Trophoblast cell (in vitro differentiated cells and primary cell): ENCODE measurements around the gene EEA1.

Source experiments
- DNase-seq, 2 donors: peaks; one replicate each; pipeline ENCODE4 v3.0.0-alpha.2; 2016
- H2AFZ ChIP-seq: 2 replicates; pipeline ENCODE4 v1.6.1; 2013; ENCODE audit warnings: low read length, moderate library complexity, mild to moderate bottlenecking; ENCODE audit not compliant: insufficient read depth, poor library complexity
- H2AK5ac ChIP-seq: 2 replicates; pipeline ENCODE4 v1.6.1; 2013; ENCODE audit warnings: mild to moderate bottlenecking, low read length
- H2BK120ac ChIP-seq: 2 replicates; pipeline ENCODE4 v1.6.1; 2013; ENCODE audit warnings: low read length, mild to moderate bottlenecking, moderate library complexity; ENCODE audit not compliant: insufficient read depth, poor library complexity
- H2BK12ac ChIP-seq: 2 replicates; pipeline ENCODE4 v1.6.1; 2013; ENCODE audit warnings: mild to moderate bottlenecking, low read length, moderate library complexity
- H2BK5ac ChIP-seq: 2 replicates; pipeline ENCODE4 v1.6.1; 2013; ENCODE audit warnings: low read length, low read depth, moderate library complexity, mild to moderate bottlenecking; ENCODE audit not compliant: poor library complexity
- H3K14ac ChIP-seq: 2 replicates; pipeline ENCODE4 v1.6.1; 2013; ENCODE audit warnings: mild to moderate bottlenecking, low read length
- H3K18ac ChIP-seq: 2 replicates; pipeline ENCODE4 v1.6.1; 2013; ENCODE audit warnings: mild to moderate bottlenecking, low read length
- H3K23ac ChIP-seq: 2 replicates; pipeline ENCODE4 v1.6.1; 2013; ENCODE audit warnings: low read length
- H3K27ac ChIP-seq: 2 replicates; pipeline ENCODE4 v1.5.1; 2013; ENCODE audit warnings: low read depth, mild to moderate bottlenecking, inconsistent platforms, low read length, moderate library complexity
- H3K27me3 ChIP-seq: 2 replicates; pipeline ENCODE4 v1.6.1; 2013; ENCODE audit warnings: inconsistent platforms, mild to moderate bottlenecking, low read length, moderate library complexity; ENCODE audit not compliant: insufficient read depth
- H3K36me3 ChIP-seq, 2 experiments: 1 replicate in 1 of 2; 2 replicates in 1 of 2; pipeline ENCODE4 v1.6.1; 2013; ENCODE audit warnings: low read length in 2 of 2, mild to moderate bottlenecking in 2 of 2, moderate library complexity in 1 of 2; ENCODE audit not compliant: insufficient read depth in 2 of 2, control insufficient read depth in 1 of 2
- H3K4ac ChIP-seq: 2 replicates; pipeline ENCODE4 v1.6.1; 2013; ENCODE audit warnings: low read depth, mild to moderate bottlenecking, low read length, moderate library complexity
- H3K4me1 ChIP-seq, 2 experiments: 1 replicate in 1 of 2; 2 replicates in 1 of 2; pipeline ENCODE4 v1.6.1; 2013; ENCODE audit warnings: low read length in 2 of 2, mild to moderate bottlenecking in 2 of 2, moderate library complexity in 1 of 2; ENCODE audit not compliant: insufficient read depth in 2 of 2, control insufficient read depth in 1 of 2
- H3K4me2 ChIP-seq: 2 replicates; pipeline ENCODE4 v1.6.1; 2013; ENCODE audit warnings: inconsistent platforms, mild to moderate bottlenecking, low read length, moderate library complexity
- H3K4me3 ChIP-seq: 2 replicates; pipeline ENCODE4 v1.5.1; 2013; ENCODE audit warnings: mild to moderate bottlenecking, low read depth, low read length, inconsistent platforms
- H3K79me1 ChIP-seq: one replicate; pipeline ENCODE4 v1.6.1; 2013; ENCODE audit warnings: low read length
- H3K79me2 ChIP-seq: 2 replicates; pipeline ENCODE4 v1.6.1; 2013; ENCODE audit warnings: low read length, mild to moderate bottlenecking; ENCODE audit not compliant: control insufficient read depth, insufficient read depth, poor library complexity
- H3K9ac ChIP-seq: 2 replicates; pipeline ENCODE4 v1.6.1; 2013; ENCODE audit warnings: mild to moderate bottlenecking, low read length
- H3K9me3 ChIP-seq: 2 replicates; pipeline ENCODE4 v1.6.1; 2013; ENCODE audit warnings: low read depth, mild to moderate bottlenecking, control low read depth, inconsistent platforms, low read length; ENCODE audit not compliant: insufficient read depth
- H4K12ac ChIP-seq: 2 replicates; pipeline ENCODE4 v1.6.1; 2013; ENCODE audit warnings: low read depth, mild to moderate bottlenecking, low read length, moderate library complexity
- H4K8ac ChIP-seq: 2 replicates; pipeline ENCODE4 v1.6.1; 2013; ENCODE audit warnings: low read depth, mild to moderate bottlenecking, low read length, moderate library complexity
- H4K91ac ChIP-seq: one replicate; pipeline ENCODE4 v1.6.1; 2013; ENCODE audit warnings: low read depth, mild to moderate bottlenecking, low read length, moderate library complexity
- WGBS: extraction: QIAGEN DNeasy Blood & Tissue Kit; methylation state at CpG from one replicate; pipeline ENCODE4 v1.1.7; 2013; ENCODE audit warnings: missing lambda C conversion rate; ENCODE audit not compliant: insufficient read length, insufficient coverage; ENCODE audit errors: extremely low coverage; 5-methylcytosine and 5-hydroxymethylcytosine counted together

The EEA1 gene

DNA sequence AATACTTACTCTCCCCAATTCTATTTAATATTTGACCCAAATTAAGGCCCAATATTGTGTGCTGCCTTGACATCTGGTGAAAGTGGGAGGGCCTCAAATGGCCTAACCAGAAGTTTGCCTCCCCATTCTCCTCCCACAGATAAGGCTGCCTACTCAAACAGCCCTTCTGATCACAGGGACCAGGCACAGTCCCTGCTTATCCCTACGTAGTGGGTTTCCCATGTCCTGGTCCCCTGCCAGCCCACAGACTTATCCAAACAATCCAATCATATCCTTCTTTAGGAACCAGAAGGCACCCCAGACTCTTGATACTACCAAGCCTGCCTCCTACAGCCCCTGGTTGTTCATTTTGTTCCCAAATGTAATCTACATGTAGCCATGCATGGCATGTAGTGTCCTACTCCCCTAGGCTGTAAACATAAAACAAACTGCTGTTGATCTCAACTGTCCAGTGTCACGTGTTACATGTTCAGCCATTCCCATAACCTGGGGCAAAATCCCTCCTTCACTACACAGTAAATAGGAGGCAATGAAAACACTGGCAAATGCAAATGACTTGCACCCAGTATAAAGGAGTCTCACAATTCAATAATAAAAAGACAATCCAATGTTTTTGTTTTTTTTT lies 49.3 kb downstream of the EEA1 start:
- Histone ChIP-seq H3K23ac (no peak overlapping the region), H3K4ac (no peak overlapping the region), H3K14ac (no peak overlapping the region), H3K27me3 (no peaks in the 10 kb centered on the region), H3K4me3 (no peak overlapping the region), H3K79me2 (no peaks in the 10 kb centered on the region), H2BK120ac (no peak overlapping the region), H2AFZ (no peak overlapping the region), H3K4me2 (no peak overlapping the region), H3K4me1 (no peaks in the 10 kb centered on the region), H3K18ac (no peak overlapping the region), H2AK5ac (no peak overlapping the region), H2BK5ac (no peak overlapping the region), H4K91ac (no peak overlapping the region), H4K8ac (no peak overlapping the region), H3K9me3 (no peaks in the 10 kb centered on the region), H2BK12ac (no peak overlapping the region), H4K12ac (no peak overlapping the region), H3K9ac (no peak overlapping the region), H3K36me3 (peaks cover 0 to 3% of the 10 kb centered on the region in 2 experiments), H3K27ac (no peak overlapping the region), H3K79me1 (no peaks in the 10 kb centered on the region)
- DNase-seq, result peak; percentile 64 to 83
- no CpG with 5 or more reads among the region's 2 CpGs for WGBS

DNA sequence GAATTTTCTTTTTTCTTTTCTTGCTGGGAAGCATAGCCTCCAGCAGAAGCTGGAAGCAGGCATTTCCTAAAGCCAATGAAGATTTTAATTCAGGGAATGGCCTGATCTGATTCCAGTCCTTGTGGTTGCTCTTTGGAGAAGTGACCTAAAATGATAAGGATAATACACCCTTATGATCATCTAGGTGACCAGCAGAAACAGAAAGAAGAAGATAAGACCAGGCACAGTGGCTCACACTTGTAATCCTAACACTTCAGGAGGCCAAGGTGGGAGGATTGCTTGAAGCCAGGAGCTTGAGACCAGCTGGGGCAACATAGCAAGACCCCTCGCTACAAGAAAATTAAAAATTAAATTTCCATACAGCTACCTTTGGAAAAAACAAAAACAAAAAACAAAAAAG lies 51.2 kb downstream of the EEA1 start:
- no peak overlapping the region for H3K4me3 ChIP-seq
- H3K79me2 ChIP-seq, result no peaks in the 10 kb centered on the region
- no peak overlapping the region for H4K12ac ChIP-seq
- H3K23ac ChIP-seq, result no peak overlapping the region
- no peak overlapping the region for H3K4me2 ChIP-seq
- H2AFZ ChIP-seq, result no peak overlapping the region
- H3K4me1 ChIP-seq, result no peaks in the 10 kb centered on the region
- no peak overlapping the region for H4K8ac ChIP-seq
- H2BK12ac ChIP-seq, result no peak overlapping the region
- WGBS, result no CpG with 5 or more reads among the region's 1 CpG
- no peak overlapping the region for H3K18ac ChIP-seq
- no peaks in the 10 kb centered on the region for H3K9me3 ChIP-seq
- no peak overlapping the region for H2BK120ac ChIP-seq
- no peaks in the 10 kb centered on the region for H3K27me3 ChIP-seq
- no peak overlapping the region for H3K14ac ChIP-seq
- H3K9ac ChIP-seq, result no peak overlapping the region
- H2BK5ac ChIP-seq, result no peak overlapping the region
- DNase-seq, result no peak
- H3K4ac ChIP-seq, result no peak overlapping the region
- H3K27ac ChIP-seq, result no peak overlapping the region
- no peak overlapping the region for H2AK5ac ChIP-seq
- peaks cover 0 to 3% of the 10 kb centered on the region in 2 experiments for H3K36me3 ChIP-seq
- H4K91ac ChIP-seq, result no peak overlapping the region
- no peaks in the 10 kb centered on the region for H3K79me1 ChIP-seq

DNA sequence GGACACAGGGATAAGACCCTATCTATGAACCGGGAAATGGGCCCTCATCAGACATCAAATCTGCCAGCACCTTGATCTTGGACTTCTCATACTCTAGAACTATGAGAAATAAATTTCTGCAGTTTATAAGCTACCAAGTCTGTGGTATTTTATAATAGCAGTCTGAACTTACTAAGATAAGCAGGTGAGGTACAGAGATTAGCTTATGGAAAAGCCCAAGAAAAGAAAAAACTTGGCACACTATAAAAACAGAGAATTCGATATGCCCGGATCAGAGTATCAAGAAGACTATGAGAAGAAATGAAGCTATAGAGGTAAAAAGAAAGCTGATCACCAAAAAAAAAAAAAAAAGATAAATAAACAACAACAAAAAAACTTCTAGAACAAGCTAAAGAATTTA lies 52.6 kb downstream of the EEA1 start:
- H2BK12ac ChIP-seq, result no peak overlapping the region
- H4K91ac ChIP-seq, result no peak overlapping the region
- no peak overlapping the region for H4K12ac ChIP-seq
- H3K18ac ChIP-seq, result no peak overlapping the region
- no peak overlapping the region for H2AK5ac ChIP-seq
- no peak overlapping the region for H2AFZ ChIP-seq
- no peaks in the 10 kb centered on the region for H3K79me1 ChIP-seq
- no peak overlapping the region for H3K9ac ChIP-seq
- no CpG with 5 or more reads among the region's 3 CpGs for WGBS
- H3K14ac ChIP-seq, result no peak overlapping the region
- H2BK120ac ChIP-seq, result no peak overlapping the region
- H3K23ac ChIP-seq, result no peak overlapping the region
- no peak for DNase-seq
- no peak overlapping the region for H4K8ac ChIP-seq
- H3K4me3 ChIP-seq, result no peak overlapping the region
- no peak overlapping the region for H3K4ac ChIP-seq
- H2BK5ac ChIP-seq, result no peak overlapping the region
- no peaks in the 10 kb centered on the region for H3K9me3 ChIP-seq
- no peaks in the 10 kb centered on the region for H3K79me2 ChIP-seq
- H3K4me1 ChIP-seq, result no peaks in the 10 kb centered on the region
- no peaks in the 10 kb centered on the region for H3K27me3 ChIP-seq
- no peak overlapping the region for H3K27ac ChIP-seq
- no peak overlapping the region for H3K4me2 ChIP-seq
- H3K36me3 ChIP-seq, result peaks cover 0 to 3% of the 10 kb centered on the region in 2 experiments

DNA sequence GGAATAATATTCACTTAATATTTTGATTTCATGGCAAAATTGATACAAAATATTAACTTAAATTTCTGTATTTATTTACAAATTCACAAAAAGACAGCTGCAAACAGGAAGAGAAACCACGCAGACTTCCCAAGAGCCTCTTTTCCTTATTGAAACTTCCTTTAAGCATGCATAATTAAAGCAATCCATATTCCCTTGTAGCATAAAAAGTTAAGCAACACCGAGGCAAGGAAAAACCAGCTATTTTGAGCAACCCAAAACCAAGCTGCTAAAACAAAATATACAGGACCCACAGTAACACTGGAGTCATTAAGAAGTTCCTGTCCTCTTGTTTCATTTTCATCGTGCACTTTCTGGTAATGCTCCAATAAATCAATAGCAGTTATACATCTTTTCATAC lies 58.0 kb downstream of the EEA1 start:
- H3K18ac ChIP-seq, result no peak overlapping the region
- H3K27me3 ChIP-seq, result no peaks in the 10 kb centered on the region
- H2BK5ac ChIP-seq, result no peak overlapping the region
- H3K4ac ChIP-seq, result no peak overlapping the region
- H3K4me2 ChIP-seq, result no peak overlapping the region
- no peaks in the 10 kb centered on the region for H3K79me2 ChIP-seq
- no peak overlapping the region for H2BK120ac ChIP-seq
- H3K9ac ChIP-seq, result no peak overlapping the region
- H4K8ac ChIP-seq, result no peak overlapping the region
- H3K36me3 ChIP-seq, result no peaks in the 10 kb centered on the region
- H3K14ac ChIP-seq, result no peak overlapping the region
- no peak overlapping the region for H3K23ac ChIP-seq
- WGBS, result no CpG with 5 or more reads among the region's 3 CpGs
- H4K12ac ChIP-seq, result no peak overlapping the region
- H3K9me3 ChIP-seq, result no peaks in the 10 kb centered on the region
- H3K4me3 ChIP-seq, result no peak overlapping the region
- H3K79me1 ChIP-seq, result no peaks in the 10 kb centered on the region
- H3K4me1 ChIP-seq, result no peaks in the 10 kb centered on the region
- H4K91ac ChIP-seq, result no peak overlapping the region
- no peak for DNase-seq
- no peak overlapping the region for H3K27ac ChIP-seq
- no peak overlapping the region for H2BK12ac ChIP-seq
- H2AFZ ChIP-seq, result no peak overlapping the region
- no peak overlapping the region for H2AK5ac ChIP-seq
